ENCODE measurements around the gene APEX1.

The APEX1 gene

DNA sequence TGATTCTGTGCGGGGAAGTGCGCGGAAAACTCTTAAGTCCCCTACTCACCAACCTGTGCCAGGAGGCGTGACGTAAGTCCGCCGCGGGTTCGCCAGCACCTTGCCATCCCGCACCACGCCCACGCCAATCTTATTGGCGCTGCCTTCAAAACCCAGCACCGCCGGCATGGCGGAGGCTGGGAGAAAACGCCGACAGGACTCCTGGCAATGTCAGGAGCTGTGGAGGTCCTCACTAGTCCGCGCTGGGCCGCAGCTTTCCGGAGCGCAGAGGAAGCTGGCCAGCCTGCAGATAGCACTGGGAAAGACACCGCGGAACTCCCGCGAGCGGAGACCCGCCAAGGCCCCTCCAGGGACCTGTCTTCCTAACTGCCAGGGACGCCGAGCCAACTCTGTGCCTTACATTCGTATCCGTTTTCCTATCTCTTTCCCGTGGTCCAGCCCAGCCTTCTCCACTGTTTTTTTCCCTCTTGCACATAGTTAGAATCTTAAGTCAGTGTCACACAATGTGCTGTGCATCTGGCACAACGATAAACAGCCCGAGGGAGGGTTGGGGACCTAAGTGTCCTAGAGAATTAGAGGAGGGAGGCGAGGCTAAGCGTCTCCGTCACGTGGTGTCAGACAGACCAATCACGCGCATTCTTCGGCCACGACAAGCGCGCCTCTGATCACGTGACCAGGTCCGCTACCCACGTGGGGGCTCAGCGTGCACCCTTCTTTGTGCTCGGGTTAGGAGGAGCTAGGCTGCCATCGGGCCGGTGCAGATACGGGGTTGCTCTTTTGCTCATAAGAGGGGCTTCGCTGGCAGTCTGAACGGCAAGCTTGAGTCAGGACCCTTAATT, at the start of gene APEX1, which contains the start of gene OSGEP:
Gene APEX1 (plus strand): TSS at position 711 of the 839 bp plus-strand sequence. CDS start 420 bp downstream, outside the sequence.
Gene OSGEP (minus strand): TSS at position 297 of the 839 bp plus-strand sequence. CDS start 129 bp downstream, at position 168.
- DNase-seq = peak; percentile 95

- DNase-seq = no peak
Observed at GRCh38 chr14:20409226-20409625, 45.8 kb upstream of the APEX1 start.

- DNase-seq = no peak
Observed at GRCh38 chr14:20412411-20412810, 42.6 kb upstream of the APEX1 start.

GRCh38 chr14:20412876-20413743, 41.9 kb upstream of the APEX1 start, which contains the start of gene TEP1:
Gene TEP1, minus strand, starts transcription at chr14:20413501. Its CDS starts 5,062 bp downstream, at chr14:20408439.
- peak; percentile 84 for DNase-seq

DNA sequence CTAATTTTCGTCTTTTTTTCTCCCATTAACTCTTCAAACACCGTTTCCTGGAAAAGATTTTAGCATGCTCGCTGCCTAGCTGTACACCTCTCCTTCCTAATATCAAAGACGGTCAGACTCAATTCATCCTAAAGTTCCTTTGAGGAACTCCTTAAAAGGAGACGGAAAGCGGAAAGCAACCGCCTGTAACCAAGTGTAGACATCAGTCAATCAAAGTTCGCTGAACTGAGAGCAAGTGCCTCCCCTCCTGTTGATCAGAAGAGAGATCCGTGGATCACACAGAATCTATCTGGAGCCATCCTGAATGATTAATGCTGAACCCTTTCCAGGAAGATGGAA, 41.3 kb upstream of the APEX1 start:
- peak; percentile 56 for DNase-seq

- DNase-seq = peak; percentile 25
Observed at GRCh38 chr14:20415782-20416206, 39.2 kb upstream of the APEX1 start.

DNA sequence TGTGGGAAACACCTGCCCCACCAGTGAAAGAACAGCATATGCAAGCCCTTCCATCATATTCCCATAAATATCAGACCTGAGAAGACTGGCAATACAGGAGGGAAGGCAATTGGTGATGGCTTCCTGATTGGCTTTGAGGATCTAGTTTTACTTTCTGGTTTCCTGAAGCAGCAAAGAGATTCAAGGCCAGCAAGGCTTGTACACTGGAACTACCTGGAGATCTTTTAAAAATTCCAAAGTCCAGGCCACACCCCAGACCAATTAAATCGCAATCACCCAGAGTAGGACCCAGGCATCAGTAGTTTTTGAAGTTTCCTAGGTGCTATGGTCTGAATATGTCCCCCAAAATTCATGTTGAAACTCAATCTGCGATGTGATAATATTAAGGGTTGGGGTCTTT, 38.8 kb upstream of the APEX1 start:
- DNase-seq = no peak

- no peak for DNase-seq
Observed at GRCh38 chr14:20417250-20418186, 37.5 kb upstream of the APEX1 start.

GRCh38 chr14:20418501-20418909, 36.5 kb upstream of the APEX1 start:
- DNase-seq = no peak

GRCh38 chr14:20419419-20419818, 35.6 kb upstream of the APEX1 start:
- DNase-seq = no peak

DNA sequence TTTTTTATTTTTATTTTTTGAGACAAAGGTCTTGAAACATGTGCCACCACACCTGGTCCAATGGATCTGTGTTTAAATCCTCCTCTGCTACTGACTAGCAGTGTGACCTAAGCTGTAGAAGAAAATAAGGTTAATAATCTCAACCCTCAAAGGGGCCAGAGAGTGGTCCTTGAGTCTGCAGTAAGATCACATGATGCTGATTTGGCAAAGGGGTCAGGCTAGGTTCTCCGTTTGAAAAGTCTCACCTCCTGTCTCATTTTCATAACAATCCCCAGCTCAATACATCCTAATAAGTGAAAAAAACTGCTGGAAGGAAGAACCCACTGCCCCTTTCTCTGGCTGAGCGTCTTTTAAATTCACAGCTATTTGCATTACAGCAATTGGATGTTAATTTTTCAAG, 33.8 kb upstream of the APEX1 start:
- no peak for DNase-seq

GRCh38 chr14:20422886-20423285, 32.1 kb upstream of the APEX1 start:
- no peak for DNase-seq

DNA sequence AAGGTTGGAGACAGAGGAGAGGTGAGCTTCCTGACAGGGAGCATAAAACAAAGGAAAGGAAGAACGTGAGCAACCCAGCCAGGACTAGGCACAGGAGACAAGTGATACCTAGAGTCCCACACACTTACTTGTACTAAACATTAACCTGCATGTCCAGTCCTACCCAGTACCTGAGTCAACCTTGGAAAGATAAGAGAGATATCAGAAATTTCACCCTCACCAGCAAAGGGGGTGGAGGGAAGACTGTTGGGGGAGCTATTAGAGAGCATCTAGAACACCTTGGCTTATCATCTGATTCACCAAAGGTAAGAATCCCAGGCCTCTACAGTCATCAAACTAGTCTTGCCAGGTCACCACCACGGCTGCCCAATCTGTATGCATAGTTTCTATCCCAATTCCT, 30.2 kb upstream of the APEX1 start:
- no peak for DNase-seq

GRCh38 chr14:20427231-20428009, 27.6 kb upstream of the APEX1 start:
- no peak for DNase-seq

DNA sequence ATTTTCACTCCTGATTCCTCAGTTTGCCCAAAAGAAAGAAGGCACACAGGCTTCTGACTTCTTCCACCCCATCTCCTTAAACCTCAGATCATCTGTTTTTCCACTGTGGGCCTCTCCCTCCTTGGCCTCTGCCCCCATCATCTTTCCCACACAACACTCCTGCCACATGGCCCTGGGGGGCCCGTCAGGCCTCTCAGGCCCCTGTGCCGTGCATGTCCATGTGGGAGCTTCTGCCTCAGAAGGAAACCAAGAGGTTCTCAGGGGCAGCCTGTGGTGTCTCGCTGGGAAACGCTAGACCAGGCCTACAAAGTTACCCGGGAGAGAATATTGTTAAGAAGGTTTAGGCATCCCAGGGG, 27.0 kb upstream of the APEX1 start:
- no peak for DNase-seq

DNA sequence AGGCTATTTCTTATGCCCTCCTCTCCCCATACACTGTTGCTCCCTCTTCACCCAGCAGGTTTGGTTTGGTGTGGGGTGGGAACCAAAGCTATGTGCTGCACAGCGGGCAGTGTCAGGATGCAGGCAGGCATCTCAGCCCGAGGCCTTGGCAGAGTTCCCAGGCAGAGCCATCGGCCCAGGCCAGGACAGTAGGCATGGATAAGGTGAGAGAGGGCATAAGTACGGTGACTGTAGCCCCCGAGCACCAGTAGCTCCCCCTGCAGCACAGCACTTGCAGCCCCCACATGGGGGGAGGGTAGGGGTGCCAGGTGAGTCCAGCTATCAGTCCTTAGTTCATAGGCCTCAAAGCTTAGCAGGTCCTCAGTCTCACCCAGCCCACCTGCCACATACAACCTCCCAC, 26.2 kb upstream of the APEX1 start:
- DNase-seq = no peak

DNA sequence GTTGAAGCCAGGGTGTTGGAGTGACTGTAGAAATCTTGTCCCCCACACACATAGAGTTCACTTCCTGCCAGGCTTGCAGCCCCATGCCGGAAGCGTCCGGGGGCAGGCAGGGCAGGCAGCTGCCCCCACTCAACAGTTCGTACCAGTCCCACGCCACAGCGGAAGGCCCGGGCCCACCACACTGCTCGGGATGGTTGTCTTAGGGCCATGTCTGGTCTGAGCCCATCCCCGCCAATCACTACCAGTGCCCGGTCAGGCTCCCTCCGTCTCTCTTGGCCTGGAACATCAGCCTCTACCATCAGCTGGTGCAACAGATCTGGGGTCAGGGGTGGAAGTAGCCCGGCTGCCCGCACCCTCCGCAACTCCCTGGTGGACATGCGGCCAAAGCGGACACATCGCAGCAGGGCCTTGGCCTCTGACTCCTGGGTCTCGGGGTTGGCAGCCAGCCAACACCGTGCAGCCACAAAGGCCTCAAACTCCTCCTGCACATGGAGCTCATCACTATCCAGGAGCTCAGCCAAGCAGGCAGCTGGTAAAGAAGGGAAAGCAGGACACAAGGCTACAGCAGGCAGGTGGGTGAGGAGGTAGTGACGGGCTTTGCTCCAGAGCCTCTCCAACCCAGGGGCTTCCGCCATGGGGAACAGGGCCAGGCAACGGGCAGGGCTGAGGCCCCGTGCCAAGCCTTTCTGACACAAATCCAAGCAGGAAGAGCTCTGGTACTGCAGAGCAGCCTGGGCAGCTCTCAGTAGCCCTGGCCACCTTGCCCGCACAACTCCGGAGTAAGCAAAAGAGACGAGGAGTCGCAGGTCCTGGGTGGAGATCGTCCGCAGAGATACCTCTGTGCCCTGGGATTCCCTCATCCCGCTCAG, 25.0 kb upstream of the APEX1 start:
- DNase-seq = no peak

GRCh38 chr14:20434701-20435581, 20.1 kb upstream of the APEX1 start:
- DNase-seq = no peak

DNA sequence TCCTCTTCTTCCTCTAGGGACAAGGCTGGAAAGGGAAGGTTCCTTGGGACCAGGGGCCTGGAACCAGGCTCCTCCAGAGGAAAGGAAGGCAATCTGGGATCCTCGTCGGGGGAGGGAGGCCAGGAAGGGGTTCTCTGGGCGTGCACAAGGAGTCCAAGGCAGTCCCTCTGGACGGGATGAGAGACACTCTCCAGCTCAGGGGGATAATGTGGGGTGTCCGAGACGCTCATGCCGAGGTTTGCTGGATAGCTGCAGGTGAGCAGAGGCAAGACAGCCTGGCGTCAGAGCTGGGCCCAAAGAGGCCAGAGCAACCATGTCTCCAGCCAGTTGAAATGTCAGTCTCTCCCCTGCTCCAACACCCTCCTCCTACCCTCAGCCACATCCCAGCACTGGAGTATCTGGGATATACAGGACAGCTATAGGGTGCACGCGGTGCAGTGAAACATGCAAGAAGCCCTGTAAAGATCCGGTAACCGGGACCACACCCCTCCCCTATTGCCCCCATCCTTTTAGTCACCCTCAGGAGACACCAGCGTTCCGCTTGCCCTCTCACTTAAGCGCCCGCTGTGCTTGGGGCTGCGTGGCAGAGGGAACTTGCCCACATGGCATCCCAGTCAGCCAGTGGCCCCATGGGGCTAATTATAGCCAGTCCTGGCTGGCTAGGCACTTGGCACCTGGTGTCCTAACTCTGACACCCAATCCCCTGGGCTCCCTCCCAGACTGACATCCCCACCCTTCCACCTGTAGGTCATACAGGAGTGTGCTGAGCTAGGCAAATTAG, 19.3 kb upstream of the APEX1 start, which contains the start of gene KLHL33:
Gene KLHL33 (minus strand): TSS at position 585 of the 781 bp plus-strand sequence. CDS start 355 bp downstream, at position 230.
- no peak for DNase-seq

Data from NCI-H510A treated with DMSO at 0.1 percent for 48 hours (cell line).